GM18507 (cell line): Measurements from ENCODE around the gene JAGN1.
"Not testable (repeated sequence)": the region's sequence is repeated elsewhere in the genome, so short reads cannot be mapped to it uniquely, and the experiment has no call there.

Source experiments
- DNase-seq: peaks from one replicate; pipeline ENCODE4 v3.0.0; 2011; ENCODE audit warnings: low read depth; ENCODE audit not compliant: insufficient read length; ENCODE audit errors: extremely low spot score
- FAIRE-seq: peaks from 2 replicates; lab custom pipeline; 2011; peaks lifted over from hg19 to GRCh38; lab: Jason Lieb, UNC

The JAGN1 gene

GRCh38 chr3:9895715-9896114 is 5.3 kb downstream of the JAGN1 start:
- not testable (repeated sequence) for FAIRE-seq, DNase-seq

DNA sequence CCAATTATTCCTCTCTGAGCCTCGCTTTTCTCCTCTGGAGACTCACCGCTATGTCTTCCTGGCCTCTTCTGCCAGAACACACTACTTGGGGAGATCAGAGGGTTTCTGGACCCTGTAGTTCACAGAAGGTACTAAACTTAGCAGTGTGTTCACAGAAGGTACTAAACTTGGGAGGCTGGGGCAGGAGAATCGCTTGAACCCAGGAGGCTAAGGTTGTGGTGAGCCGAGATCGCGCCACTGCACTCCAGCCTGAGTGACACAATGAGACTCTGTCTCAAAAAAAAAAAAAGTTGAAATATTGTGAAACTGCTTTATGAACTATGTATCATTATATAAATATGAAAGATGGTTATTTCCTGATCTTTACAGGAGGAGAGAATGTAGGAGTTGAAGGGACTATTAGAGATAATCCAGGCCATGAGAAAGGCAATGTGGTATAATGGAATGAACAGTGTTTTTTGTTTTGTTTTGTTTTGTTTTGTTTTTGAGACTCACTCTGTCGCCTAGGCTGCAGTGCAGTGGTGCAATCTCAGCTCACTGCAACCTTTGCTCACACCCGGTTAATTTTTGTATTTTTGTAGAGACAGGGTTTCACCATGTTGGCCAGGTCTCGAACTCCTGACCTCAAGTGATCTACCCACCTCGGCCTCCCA is 6.5 kb downstream of the JAGN1 start:
- not testable (repeated sequence) for FAIRE-seq, DNase-seq

DNA sequence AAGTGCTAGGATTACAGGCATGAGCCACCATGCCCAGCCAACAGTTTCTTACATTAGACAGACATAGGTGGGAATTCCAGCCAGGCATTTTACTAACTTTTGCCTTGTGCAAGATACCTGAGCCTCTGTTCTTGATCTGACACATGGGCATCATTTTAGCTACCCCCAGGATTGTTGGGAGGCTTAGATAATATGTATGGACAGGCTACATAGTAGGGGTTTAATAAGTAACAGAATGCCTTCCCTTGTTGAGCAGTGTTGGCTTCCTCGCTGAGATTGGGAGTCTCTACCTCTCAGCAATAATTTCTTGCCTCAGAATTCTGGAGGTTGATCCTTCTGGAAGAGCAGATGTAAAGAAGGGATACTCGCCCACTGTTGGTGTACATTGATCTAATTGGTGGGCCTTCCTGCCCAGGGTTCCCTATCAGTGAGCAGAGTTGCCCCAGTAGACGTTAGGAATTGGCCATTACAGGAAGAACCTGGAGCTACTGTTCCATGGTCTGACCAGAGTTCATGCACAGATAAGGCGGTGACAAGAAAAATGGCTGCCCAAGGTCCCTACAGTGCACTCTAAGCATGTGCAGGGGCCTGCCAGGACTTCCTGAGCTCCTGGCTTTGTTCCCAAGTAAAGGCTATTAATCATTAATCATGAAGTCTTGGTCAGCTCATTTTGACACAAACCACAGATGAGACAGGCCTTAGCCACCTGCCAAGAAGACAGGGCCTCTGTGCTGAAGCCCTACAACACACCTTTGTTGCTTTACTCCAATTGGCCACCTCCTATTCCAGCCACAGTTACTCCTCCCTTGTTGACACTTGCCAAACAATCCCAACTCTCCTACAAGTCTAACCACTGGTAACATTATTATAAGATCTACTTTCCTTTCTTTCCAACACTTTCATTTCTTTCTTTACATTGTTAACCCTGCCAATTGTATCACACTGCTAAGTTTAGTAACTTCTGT is 7.3 kb downstream of the JAGN1 start:
- no peak for DNase-seq
- peak; percentile 56 for FAIRE-seq

DNA sequence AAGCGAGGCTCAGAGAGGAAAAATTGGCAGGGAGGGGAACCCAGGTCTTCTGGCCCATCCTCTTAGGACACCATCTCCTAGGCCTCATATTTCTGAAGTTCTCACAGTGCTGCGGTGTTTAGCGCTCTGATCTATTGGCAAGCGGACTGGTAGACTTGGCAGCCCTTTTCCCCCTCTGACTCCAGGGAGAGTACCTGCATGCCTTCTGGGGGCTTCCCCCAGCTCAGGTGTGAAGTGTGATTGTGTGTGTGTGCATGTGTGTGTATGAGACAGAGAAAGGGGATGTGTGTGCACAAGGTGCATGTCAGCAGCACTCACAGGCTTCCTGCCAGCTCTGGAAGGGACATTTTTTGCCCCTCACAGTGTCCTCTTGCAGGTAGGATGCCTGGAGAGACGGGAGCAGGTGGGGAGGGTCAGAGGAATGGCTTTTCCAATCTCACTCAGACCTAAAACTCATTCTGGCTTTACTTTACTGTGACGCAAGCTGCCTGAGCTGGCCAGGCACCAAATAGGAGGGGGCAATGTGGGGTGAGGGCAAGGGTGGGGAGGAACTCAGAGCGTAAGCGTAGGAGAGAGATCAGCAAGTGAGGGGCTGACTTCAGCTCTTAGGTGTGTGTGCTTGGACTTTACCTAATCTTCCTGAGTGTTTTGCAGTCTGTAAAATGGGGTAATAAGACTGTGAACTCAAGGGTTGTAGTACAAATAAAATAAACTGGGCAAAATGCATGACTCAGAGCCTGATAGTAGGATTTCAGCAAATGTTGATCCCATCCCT is 8.2 kb downstream of the JAGN1 start:
- DNase-seq (no peak), FAIRE-seq (no peak)

DNA sequence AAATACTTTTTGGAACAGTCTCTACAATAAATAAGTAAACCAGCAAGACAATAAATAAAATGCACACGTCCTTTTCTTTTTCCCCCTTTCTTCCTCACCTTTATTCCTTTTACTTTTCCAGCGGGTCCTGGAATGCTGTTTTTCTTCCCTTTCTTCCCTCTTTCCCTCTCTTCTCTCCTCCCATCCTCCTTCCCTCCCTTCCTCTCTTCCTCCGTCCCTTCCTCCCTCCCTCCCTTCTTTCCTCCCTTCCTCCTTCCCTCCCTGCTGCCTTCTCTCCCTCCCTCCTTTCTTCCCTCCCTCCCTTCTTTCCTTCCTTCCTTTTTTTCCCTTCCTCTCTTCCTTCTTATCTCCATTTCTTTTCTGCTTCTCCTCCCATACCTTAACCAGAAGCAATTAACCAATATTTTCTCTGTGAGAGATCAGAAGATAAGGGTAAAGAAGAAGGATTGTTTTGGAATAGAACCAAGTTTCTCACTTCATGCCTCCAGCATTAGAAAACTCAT is 8.9 kb downstream of the JAGN1 start:
- no peak for DNase-seq
- no peak for FAIRE-seq

- not testable (repeated sequence) for FAIRE-seq, DNase-seq
These were observed 10.6 kb downstream of the JAGN1 start for GRCh38 chr3:9900965-9901415.

DNA sequence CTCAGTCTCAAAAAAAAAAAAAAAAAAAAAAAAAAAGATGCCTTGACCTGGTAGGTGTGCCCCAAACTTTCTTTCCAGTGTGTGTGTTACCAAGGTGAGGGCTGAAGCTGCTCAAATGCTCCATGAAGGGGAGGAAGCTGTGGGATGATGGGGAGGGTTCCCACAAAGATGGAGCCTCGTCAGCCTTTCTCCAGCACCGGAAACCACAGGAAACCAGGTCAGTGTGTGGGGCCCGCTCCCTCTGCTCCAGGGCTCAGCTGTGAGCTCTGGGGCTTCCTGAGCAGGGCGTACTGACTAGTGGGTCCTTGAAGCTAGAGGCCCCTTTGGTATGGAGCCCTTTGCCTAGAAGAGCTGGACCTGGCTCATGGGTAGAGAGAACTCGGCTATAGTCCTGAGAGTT is 11.6 kb downstream of the JAGN1 start:
- no peak for DNase-seq
- no peak for FAIRE-seq

DNA sequence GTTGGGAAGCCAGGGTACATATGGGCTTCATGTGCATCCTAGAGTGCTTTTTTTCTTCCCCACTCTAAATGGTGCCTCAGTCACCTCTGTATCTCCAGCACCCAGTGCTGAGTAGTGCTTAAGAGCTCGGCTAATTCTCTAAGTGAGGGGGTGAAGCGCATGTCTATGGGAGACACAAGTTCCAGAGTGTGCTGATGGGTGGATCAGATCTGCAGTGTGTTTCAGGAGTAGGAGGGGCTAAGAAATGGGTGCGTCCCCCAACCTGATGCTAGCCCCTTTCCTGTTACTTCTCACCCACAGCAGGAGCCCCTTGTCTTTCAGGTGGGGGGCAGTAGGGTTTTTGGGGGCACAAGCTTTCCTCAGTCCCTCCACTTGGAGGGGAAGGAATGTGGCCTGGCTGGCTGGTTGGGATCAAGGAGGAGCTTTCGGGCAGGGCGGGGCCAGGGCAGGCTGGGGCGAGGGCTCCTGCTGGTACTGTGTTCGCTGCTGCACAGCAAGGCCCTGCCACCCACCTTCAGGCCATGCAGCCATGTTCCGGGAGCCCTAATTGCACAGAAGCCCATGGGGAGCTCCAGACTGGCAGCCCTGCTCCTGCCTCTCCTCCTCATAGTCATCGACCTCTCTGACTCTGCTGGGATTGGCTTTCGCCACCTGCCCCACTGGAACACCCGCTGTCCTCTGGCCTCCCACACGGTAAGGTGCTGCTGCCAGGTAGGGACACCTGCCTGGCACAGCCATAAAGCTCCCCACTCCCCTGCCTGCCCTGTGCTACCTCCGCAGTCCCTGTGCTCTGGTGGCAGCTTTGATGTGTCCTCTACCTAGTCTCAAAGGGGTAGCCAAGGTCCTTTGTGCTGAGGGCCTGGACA is 12.2 kb downstream of the JAGN1 start, which contains the start of gene IL17RE:
Gene IL17RE, plus strand, starts transcription at position 477 of the 866 bp plus-strand sequence. Its CDS starts 85 bp downstream, at position 562.
- DNase-seq = no peak

DNA sequence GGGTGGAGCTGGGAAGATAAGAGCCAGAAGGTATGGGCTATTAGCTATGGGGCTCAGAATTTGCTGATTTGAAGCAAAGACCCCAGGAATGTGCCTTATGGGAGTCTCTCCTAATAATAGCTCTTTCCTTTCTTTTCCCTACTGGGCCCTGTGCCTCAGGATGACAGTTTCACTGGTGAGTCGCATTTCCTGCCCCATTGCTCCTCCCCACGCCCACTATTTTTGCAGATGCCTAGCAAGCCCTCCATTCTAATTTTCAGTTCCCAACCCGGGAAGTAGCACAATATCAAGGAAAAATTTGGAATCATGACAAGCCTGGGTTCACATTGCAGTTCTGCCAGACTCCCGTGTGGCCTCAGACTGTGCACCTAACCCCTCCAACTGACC is 12.8 kb downstream of the JAGN1 start:
- no peak for FAIRE-seq

More for the DNA sequence above, 12.2 kb downstream of the JAGN1 start, which contains the start of gene IL17RE:
- FAIRE-seq = no peak

GRCh38 chr3:9903904-9904303 is 13.5 kb downstream of the JAGN1 start:
- no peak for DNase-seq

More for the DNA sequence above, 12.8 kb downstream of the JAGN1 start:
- DNase-seq = no peak

DNA sequence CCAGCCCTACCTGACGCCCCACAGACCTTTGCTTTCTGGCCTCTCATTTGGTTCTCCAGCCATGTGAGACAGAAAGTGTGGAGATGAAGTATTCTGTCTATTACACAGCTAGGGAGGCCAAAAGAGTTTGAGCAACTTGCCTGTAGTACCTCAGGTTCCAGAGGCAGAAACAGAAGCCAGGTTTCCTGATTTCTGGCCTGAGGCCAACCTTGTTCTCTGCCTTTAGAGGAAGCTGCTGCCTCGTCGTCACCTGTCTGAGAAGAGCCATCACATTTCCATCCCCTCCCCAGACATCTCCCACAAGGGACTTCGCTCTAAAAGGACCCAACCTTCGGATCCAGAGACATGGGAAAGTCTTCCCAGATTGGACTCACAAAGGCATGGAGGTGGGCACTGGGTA is 16.1 kb downstream of the JAGN1 start:
- no peak for DNase-seq
- FAIRE-seq = no peak

More at GRCh38 chr3:9903904-9904303, 13.5 kb downstream of the JAGN1 start:
- no peak for FAIRE-seq

GRCh38 chr3:9908286-9908685 is 17.9 kb downstream of the JAGN1 start:
- no peak for DNase-seq
- no peak for FAIRE-seq

GRCh38 chr3:9909221-9910013 is 19.0 kb downstream of the JAGN1 start:
- FAIRE-seq (no peak), DNase-seq (no peak)

- FAIRE-seq (no peak), DNase-seq (no peak)
These were observed 21.5 kb downstream of the JAGN1 start for GRCh38 chr3:9911863-9912262.

GRCh38 chr3:9912294-9912935 is 22.0 kb downstream of the JAGN1 start:
- FAIRE-seq = no peak
- no peak for DNase-seq

DNA sequence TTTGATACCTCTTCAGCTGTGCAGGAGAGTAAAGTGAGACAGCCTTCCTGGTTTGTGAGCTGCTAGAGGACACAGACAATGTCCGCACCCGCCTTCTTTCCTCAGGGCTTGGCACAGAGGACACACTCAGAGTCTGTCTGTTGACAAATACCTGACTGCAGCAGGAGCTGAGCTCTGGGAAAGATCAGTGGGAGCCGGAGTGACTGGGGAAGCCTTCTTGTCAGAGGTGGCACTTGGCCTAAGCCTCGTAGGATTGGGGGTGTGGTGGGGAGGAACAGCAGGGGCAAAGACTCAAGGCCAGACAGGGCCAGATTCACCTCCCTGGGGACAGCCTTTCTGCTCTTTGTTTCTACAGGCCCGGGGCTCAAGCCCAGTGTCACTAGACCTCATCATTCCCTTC is 23.2 kb downstream of the JAGN1 start:
- DNase-seq = no peak
- FAIRE-seq = no peak

DNA sequence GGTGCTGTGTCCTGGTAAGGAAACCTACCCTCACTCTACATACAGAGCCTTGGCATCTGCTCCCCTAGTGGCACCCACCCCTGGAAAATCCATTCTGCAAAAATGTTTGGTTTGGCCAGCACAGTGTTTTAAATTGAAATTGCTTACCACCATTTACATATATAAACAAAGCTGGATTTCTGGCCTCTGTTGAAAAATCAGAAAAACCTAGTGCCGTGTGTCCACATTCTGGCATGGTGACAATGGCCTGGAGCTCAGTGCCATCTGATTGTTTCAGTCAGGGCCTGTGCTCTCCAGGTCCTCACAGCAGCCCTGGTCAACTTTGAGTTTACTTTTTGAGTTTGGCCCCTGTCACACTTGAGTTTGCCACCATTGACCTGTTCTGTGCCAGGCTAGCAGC is 23.6 kb downstream of the JAGN1 start:
- no peak for FAIRE-seq
- no peak for DNase-seq
